Large intestine (tissue), 3 donors: Measurements from ENCODE around the gene PITPNC1. TPM values are rescaled to one million over a fixed set of nuclear protein-coding genes. Genes with fewer than 3 reads are reported as not detected.

ENCODE experiments used
- DNase-seq, 2 donors: peaks; one replicate each; pipeline versions ENCODE4 v3.0.0 to v3.0.0-alpha.2; 2013
- H3K27ac ChIP-seq: one replicate; pipeline ENCODE4 v1.5.1; 2013; ENCODE audit warnings: low read length
- H3K27me3 ChIP-seq: 2 replicates; pipeline ENCODE4 v1.6.1; 2013; ENCODE audit warnings: low read length; ENCODE audit not compliant: control insufficient read depth, insufficient read depth
- H3K36me3 ChIP-seq: 2 replicates; pipeline ENCODE4 v1.6.1; 2013; ENCODE audit warnings: low read length; ENCODE audit not compliant: control insufficient read depth, insufficient read depth
- H3K4me1 ChIP-seq: one replicate; pipeline ENCODE4 v1.6.1; 2013; ENCODE audit warnings: low read length; ENCODE audit not compliant: control insufficient read depth, insufficient read depth
- H3K4me3 ChIP-seq: one replicate; pipeline ENCODE4 v1.5.1; 2013; ENCODE audit warnings: low read length
- H3K9me3 ChIP-seq: one replicate; pipeline ENCODE4 v1.6.1; 2013; ENCODE audit warnings: mild to moderate bottlenecking, low read depth, low read length, moderate library complexity; ENCODE audit not compliant: control insufficient read depth
- WGBS: methylation state at CpG from one replicate; pipeline ENCODE4 v1.1.5; 2013; ENCODE audit warnings: low lambda C conversion rate; ENCODE audit not compliant: insufficient coverage; 5-methylcytosine and 5-hydroxymethylcytosine counted together
- polyA plus RNA-seq: library from polyadenylated mRNA; unstranded; fragments of 120-200 nt; gene quantifications from one replicate; pipeline ENCODE4 v1.2.1, GENCODE V29; 2013

Gene PITPNC1
- polyA plus RNA-seq, 1 donor = 6.7 TPM

DNA sequence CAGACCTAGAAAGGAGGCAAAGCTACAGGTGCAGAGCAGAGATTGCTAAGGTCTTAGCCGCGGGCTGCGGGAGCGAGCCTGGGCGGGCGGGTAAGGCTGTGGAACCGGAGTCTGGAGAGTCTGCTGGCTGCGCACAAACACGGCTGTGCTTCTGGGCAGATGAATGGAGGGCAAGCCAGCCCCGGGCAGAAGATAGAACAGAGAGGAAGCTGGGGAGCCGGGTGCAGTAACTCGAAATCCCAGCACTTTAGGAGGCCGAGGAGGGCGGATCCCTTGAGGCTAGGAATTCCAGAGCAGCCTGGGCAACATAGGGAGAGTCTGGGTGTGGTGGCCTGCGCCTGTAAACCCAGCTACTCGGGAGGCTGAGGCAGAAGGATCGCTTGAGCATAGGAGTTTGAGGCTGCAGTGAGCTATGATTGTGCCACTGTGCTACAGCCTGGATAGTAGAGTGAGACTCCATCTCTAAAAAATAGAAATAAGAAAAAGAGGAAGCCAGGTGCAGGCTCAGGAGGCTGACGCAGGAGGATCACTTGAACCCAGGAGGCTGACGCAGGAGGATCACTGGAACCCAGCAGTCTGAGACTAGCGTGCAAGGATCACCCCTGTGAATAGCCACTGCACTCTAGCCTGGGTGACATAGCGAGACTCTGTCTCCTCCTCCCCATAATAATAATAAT, 56.3 kb downstream of the PITPNC1 start:
- 100% methylated on average over 4 of the region's 21 CpGs for WGBS
- no peak overlapping the region for H3K27ac ChIP-seq
- H3K9me3 ChIP-seq = no peaks in the 10 kb centered on the region
- H3K27me3 ChIP-seq = no peaks in the 10 kb centered on the region
- H3K4me3 ChIP-seq = no peak overlapping the region
- no peaks in the 10 kb centered on the region for H3K36me3 ChIP-seq
- DNase-seq = no peak
- H3K4me1 ChIP-seq = no peaks in the 10 kb centered on the region

GRCh38 chr17:67434061-67434525, 57.0 kb downstream of the PITPNC1 start:
- Histone ChIP-seq H3K27me3 (no peaks in the 10 kb centered on the region), H3K4me3 (no peak overlapping the region), H3K36me3 (no peaks in the 10 kb centered on the region), H3K27ac (no peak overlapping the region), H3K9me3 (no peaks in the 10 kb centered on the region), H3K4me1 (no peaks in the 10 kb centered on the region)
- DNase-seq = no peak
- no CpG with 5 or more reads among the region's 6 CpGs for WGBS

DNA sequence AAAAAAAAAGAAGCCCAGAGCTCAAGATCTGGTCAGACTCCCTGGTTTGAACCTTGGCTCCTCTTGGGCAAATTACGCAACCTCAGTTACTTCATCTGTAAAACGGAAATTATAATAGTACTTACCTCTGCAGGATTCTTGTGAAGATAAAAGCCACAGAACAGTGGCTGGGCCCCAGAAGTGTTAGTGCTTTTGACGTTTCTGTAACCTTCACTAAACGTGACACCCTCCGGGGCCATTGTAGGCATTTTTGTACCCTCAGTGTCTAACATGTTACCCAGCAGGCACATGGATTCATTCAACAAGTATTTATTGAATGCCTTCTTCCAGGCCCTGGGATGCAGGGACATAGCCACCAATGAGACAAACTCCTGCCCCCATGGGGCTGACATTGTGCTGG, 58.0 kb downstream of the PITPNC1 start:
- no CpG with 5 or more reads among the region's 5 CpGs for WGBS
- peak in 1 of 2 donors; percentile 23 for DNase-seq
- no peak overlapping the region for H3K27ac ChIP-seq

DNA sequence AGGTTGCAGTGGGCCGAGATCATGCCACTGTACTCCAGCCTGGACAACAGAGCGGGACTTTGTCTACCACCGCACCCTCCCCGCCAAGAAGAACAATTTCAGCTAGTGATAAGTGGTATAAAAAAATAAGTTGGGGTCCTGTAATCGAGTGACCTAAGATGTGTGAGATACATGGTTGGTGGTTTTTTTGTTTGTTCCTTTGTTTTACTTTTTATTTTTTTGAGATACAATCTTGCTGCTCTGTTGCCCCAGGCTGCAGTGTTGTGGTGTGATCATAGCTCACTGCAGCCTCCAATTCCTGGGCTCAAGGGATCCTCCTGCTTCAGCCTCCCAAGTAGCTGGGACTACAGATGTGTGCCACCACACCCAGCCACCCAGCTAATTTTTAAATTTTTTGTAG, 58.7 kb downstream of the PITPNC1 start:
- Histone ChIP-seq H3K27me3 (peaks cover 6% of the 10 kb centered on the region), H3K27ac (no peak overlapping the region)

More for the DNA sequence above, 58.0 kb downstream of the PITPNC1 start:
- no peaks in the 10 kb centered on the region for H3K36me3 ChIP-seq
- H3K4me3 ChIP-seq = no peak overlapping the region
- H3K9me3 ChIP-seq = no peaks in the 10 kb centered on the region
- peaks cover under 1% of the 10 kb centered on the region for H3K27me3 ChIP-seq
- H3K4me1 ChIP-seq = no peaks in the 10 kb centered on the region

GRCh38 chr17:67436233-67436632, 59.2 kb downstream of the PITPNC1 start:
- H3K4me3 ChIP-seq = no peak overlapping the region
- WGBS = 50% methylated on average over 2 of the region's 10 CpGs
- no peak overlapping the region for H3K27ac ChIP-seq
- no peaks in the 10 kb centered on the region for H3K36me3 ChIP-seq
- no peak for DNase-seq
- H3K27me3 ChIP-seq = peaks cover 10% of the 10 kb centered on the region
- H3K9me3 ChIP-seq = no peaks in the 10 kb centered on the region
- no peaks in the 10 kb centered on the region for H3K4me1 ChIP-seq

More for the DNA sequence above, 58.7 kb downstream of the PITPNC1 start:
- H3K36me3 ChIP-seq = no peaks in the 10 kb centered on the region
- no peaks in the 10 kb centered on the region for H3K4me1 ChIP-seq
- no peaks in the 10 kb centered on the region for H3K9me3 ChIP-seq
- no peak overlapping the region for H3K4me3 ChIP-seq
- DNase-seq = no peak
- 100% methylated on average over 1 of the region's 5 CpGs for WGBS

GRCh38 chr17:67438667-67439066, 61.6 kb downstream of the PITPNC1 start:
- H3K36me3 ChIP-seq = no peaks in the 10 kb centered on the region
- no CpG with 5 or more reads among the region's 3 CpGs for WGBS
- no peaks in the 10 kb centered on the region for H3K4me1 ChIP-seq
- H3K9me3 ChIP-seq = no peaks in the 10 kb centered on the region
- DNase-seq = no peak
- H3K27me3 ChIP-seq = peaks cover 16% of the 10 kb centered on the region
- no peak overlapping the region for H3K27ac ChIP-seq
- no peak overlapping the region for H3K4me3 ChIP-seq

GRCh38 chr17:67439269-67439668, 62.2 kb downstream of the PITPNC1 start:
- no peaks in the 10 kb centered on the region for H3K36me3 ChIP-seq
- no peak overlapping the region for H3K4me3 ChIP-seq
- no peaks in the 10 kb centered on the region for H3K4me1 ChIP-seq
- no peaks in the 10 kb centered on the region for H3K9me3 ChIP-seq
- no peak for DNase-seq
- no peak overlapping the region for H3K27ac ChIP-seq
- 75% methylated on average over 1 of the region's 2 CpGs for WGBS
- H3K27me3 ChIP-seq = peaks cover 16% of the 10 kb centered on the region

- H3K4me1 ChIP-seq = no peaks in the 10 kb centered on the region
- H3K36me3 ChIP-seq = no peaks in the 10 kb centered on the region
- peaks cover 16% of the 10 kb centered on the region for H3K27me3 ChIP-seq
- no peak overlapping the region for H3K4me3 ChIP-seq
- DNase-seq = no peak
- WGBS = no CpG with 5 or more reads among the region's 7 CpGs
- H3K27ac ChIP-seq = no peak overlapping the region
- no peaks in the 10 kb centered on the region for H3K9me3 ChIP-seq
Observed at GRCh38 chr17:67440277-67441051, 63.4 kb downstream of the PITPNC1 start.

GRCh38 chr17:67441052-67441895, 64.2 kb downstream of the PITPNC1 start:
- no peaks in the 10 kb centered on the region for H3K36me3 ChIP-seq
- no peaks in the 10 kb centered on the region for H3K4me1 ChIP-seq
- no peak overlapping the region for H3K4me3 ChIP-seq
- H3K27me3 ChIP-seq = peaks cover 16% of the 10 kb centered on the region
- H3K27ac ChIP-seq = no peak overlapping the region
- no CpG with 5 or more reads among the region's 19 CpGs for WGBS
- DNase-seq = peak in 1 of 2 donors; percentile 17
- no peaks in the 10 kb centered on the region for H3K9me3 ChIP-seq

- no peak for DNase-seq
- no peaks in the 10 kb centered on the region for H3K36me3 ChIP-seq
- H3K9me3 ChIP-seq = no peaks in the 10 kb centered on the region
- H3K4me1 ChIP-seq = no peaks in the 10 kb centered on the region
- no peak overlapping the region for H3K4me3 ChIP-seq
- H3K27me3 ChIP-seq = peaks cover 16% of the 10 kb centered on the region
- no CpG with 5 or more reads among the region's 1 CpG for WGBS
- no peak overlapping the region for H3K27ac ChIP-seq
Observed at GRCh38 chr17:67441896-67442219, 64.8 kb downstream of the PITPNC1 start.
